K562 (cell line): ENCODE data around the gene TACC3. TPM values are rescaled to one million over a fixed set of nuclear protein-coding genes. Genes with fewer than 3 reads are reported as not detected.

Source experiments
- CHD7 ChIP-seq: fragments of 200-600 bp; sonication (generic); IDR thresholded peaks from one replicate; pipeline ENCODE4 v1.6.1; 2012; ENCODE audit warnings: mild to moderate bottlenecking, low read depth, low read length, inconsistent platforms
- CTBP1 ChIP-seq: fragments of 450-650 bp; IDR thresholded peaks from 2 replicates; pipeline ENCODE4 v1.6.1; 2016; ENCODE audit warnings: borderline replicate concordance
- RBM25 ChIP-seq: fragments of 200-400 bp; formaldehyde crosslinking; IDR thresholded peaks from 2 replicates; pipeline ENCODE4 v1.6.1; 2018; ENCODE audit warnings: low read length, low read depth, moderate library complexity; ENCODE audit not compliant: severe bottlenecking
- polyA plus RNA-seq, 8 experiments: library from polyadenylated mRNA; depleted of rRNA in 4 of 8; stranded (reverse) in 5 of 8; unstranded in 3 of 8; fragments of >200 nt; fragmentation: Nextera tagmentation in 2 of 8; fragmentation: Illumina TruSeq in 1 of 8; extraction: Ambion mirVana in 2 of 8; extraction: Trizol in 1 of 8; gene quantifications; 2 replicates each; pipeline versions ENCODE4 v1.2.1 to v1.2.3, GENCODE V29; 2011 to 2014; ENCODE audit warnings: inconsistent platforms in 1 of 8, missing spikeins in 1 of 8
- total RNA-seq, 7 experiments: library from RNA; depleted of rRNA in 6 of 7; stranded (reverse); fragments of >200 nt in 6 of 7; fragmentation: Illumina TruSeq in 2 of 7; extraction: Trizol in 2 of 7; gene quantifications; 2 replicates each; pipeline versions ENCODE4 v1.2.1 to v1.2.3, GENCODE V29; 2011 to 2021; ENCODE audit warnings: low replicate concordance in 1 of 7
- TF ChIP-seq, protein P1 (sequence below): IDR thresholded peaks from 2 replicates; pipeline ENCODE4 v1.6.1; 2011; ENCODE audit warnings: borderline replicate concordance, low read depth, mild to moderate bottlenecking, moderate library complexity, low read length; ENCODE audit not compliant: insufficient read depth, poor library complexity, severe bottlenecking
- TF ChIP-seq, protein P2 (sequence below): fragments of 450-650 bp; IDR thresholded peaks from 2 replicates; pipeline ENCODE4 v1.6.1; 2016; ENCODE audit warnings: antibody characterized with exemption

TACC3 gene
- total and polyA plus RNA-seq, 9 of the 15 experiments (the other 6 are each of a cell fraction or from before 2014, with no cell fraction given) = 1.9 to 122 (median 55.6) TPM

GRCh38 chr4:1750381-1751154, 29.2 kb downstream of the TACC3 start (continued):
- TF ChIP-seq CHD7 = no peak
- TF ChIP-seq, protein P1, sequence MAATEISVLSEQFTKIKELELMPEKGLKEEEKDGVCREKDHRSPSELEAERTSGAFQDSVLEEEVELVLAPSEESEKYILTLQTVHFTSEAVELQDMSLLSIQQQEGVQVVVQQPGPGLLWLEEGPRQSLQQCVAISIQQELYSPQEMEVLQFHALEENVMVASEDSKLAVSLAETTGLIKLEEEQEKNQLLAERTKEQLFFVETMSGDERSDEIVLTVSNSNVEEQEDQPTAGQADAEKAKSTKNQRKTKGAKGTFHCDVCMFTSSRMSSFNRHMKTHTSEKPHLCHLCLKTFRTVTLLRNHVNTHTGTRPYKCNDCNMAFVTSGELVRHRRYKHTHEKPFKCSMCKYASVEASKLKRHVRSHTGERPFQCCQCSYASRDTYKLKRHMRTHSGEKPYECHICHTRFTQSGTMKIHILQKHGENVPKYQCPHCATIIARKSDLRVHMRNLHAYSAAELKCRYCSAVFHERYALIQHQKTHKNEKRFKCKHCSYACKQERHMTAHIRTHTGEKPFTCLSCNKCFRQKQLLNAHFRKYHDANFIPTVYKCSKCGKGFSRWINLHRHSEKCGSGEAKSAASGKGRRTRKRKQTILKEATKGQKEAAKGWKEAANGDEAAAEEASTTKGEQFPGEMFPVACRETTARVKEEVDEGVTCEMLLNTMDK = no peak
- TF ChIP-seq, protein P2, sequence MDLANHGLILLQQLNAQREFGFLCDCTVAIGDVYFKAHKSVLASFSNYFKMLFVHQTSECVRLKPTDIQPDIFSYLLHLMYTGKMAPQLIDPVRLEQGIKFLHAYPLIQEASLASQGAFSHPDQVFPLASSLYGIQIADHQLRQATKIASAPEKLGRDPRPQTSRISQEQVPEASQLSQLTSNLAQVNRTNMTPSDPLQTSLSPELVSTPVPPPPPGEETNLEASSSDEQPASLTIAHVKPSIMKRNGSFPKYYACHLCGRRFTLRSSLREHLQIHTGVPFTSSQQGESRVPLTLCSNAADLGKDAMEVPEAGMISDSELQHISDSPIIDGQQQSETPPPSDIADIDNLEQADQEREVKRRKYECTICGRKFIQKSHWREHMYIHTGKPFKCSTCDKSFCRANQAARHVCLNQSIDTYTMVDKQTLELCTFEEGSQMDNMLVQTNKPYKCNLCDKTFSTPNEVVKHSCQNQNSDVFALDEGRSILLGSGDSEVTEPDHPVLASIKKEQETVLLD = no peak
- TF ChIP-seq CTBP1 = no peak
- no peak for TF ChIP-seq RBM25
